ENCODE results near the gene PRUNE1.

The PRUNE1 gene

DNA sequence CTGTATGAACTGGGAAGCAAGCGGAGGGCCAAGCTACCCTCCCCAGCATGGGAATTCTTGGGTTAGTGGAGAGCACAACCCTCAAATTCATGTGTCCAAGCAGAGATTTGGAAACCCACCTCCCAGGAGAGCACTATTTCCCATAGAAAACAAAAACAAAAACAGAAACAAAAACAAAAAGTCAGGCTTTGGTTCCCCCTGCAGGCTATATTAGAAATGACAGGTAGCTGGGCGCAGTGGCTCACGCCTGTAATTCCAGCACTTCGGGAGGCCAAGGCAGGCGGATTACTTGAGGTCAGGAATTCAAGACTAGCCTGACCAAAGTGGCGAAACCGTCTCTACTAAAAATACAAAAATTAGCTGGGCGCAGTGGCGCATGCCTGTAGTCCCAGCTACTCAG lies 12.4 kb upstream of the PRUNE1 start:
- H3K27ac ChIP-seq (ENCODE audit: poor library complexity, severe bottlenecking), result no peak overlapping the region
- H3K36me3 ChIP-seq (ENCODE audit: low read depth), result peaks cover 5% of the 10 kb centered on the region; the same call in 1 of the 2 replicates
- H3K4me1 ChIP-seq (ENCODE audit: insufficient read depth, poor library complexity, severe bottlenecking), result no peaks in the 10 kb centered on the region
- H3K27me3 ChIP-seq (ENCODE audit: insufficient read depth, poor library complexity, severe bottlenecking), result no peaks in the 10 kb centered on the region
- H3K9me3 ChIP-seq (ENCODE audit: severe bottlenecking), result no peaks in the 10 kb centered on the region
- TF ChIP-seq, protein P1, sequence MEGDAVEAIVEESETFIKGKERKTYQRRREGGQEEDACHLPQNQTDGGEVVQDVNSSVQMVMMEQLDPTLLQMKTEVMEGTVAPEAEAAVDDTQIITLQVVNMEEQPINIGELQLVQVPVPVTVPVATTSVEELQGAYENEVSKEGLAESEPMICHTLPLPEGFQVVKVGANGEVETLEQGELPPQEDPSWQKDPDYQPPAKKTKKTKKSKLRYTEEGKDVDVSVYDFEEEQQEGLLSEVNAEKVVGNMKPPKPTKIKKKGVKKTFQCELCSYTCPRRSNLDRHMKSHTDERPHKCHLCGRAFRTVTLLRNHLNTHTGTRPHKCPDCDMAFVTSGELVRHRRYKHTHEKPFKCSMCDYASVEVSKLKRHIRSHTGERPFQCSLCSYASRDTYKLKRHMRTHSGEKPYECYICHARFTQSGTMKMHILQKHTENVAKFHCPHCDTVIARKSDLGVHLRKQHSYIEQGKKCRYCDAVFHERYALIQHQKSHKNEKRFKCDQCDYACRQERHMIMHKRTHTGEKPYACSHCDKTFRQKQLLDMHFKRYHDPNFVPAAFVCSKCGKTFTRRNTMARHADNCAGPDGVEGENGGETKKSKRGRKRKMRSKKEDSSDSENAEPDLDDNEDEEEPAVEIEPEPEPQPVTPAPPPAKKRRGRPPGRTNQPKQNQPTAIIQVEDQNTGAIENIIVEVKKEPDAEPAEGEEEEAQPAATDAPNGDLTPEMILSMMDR (IDR thresholded peaks at IDR 0.05; ENCODE audit: poor library complexity, severe bottlenecking), result peak; percentile 78
- ATAC-seq (ENCODE audit: low read depth), result 0 out of 3 replicates have a peak, but pooled peaks have one; percentile 36
- H3K4me3 ChIP-seq (ENCODE audit: severe bottlenecking), result no peak overlapping the region
- no peak for DNase-seq (ENCODE audit: low spot score)

DNA sequence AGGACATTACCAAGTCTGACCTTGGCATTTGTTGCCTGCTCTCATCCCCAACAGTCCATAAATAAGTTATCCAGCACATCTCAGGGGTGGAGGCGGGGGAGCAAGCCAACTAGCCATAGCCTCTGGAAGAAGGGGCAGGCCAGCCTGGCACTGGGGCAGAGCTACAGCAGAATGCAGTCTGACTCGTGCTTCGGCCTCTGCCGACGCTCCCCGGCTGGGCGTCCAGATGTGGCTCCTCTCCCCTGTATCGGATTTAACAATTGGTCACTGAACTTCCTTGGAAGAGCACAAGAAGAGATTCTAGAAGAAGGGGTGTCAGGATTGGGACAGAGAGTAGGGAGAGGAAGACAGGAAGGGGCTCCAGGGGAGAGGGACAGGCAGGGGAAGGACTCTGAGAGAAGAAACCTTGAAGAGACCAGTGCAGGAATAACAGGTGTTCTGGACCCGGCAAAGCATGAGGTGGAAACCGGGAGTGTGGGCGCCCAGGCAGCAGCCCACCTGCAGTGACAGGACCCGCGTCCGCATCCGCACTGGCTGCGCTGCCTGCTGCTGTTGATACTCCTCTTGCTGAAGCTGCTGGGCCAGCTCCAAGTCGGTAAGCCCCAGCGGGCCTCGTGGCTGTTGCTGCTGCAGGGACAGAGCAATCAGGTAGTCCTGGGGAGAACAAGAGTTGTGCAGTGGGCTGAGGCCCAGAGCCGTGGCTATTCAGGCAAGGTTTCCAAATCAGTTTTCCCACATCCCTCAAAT lies 10.9 kb upstream of the PRUNE1 start:
- H3K4me3 ChIP-seq (ENCODE audit: severe bottlenecking), result no peak overlapping the region
- no peak overlapping the region for H3K27ac ChIP-seq (ENCODE audit: poor library complexity, severe bottlenecking)
- H3K4me1 ChIP-seq (ENCODE audit: insufficient read depth, poor library complexity, severe bottlenecking), result no peaks in the 10 kb centered on the region
- H3K27me3 ChIP-seq (ENCODE audit: insufficient read depth, poor library complexity, severe bottlenecking), result no peaks in the 10 kb centered on the region
- TF ChIP-seq, protein P1 (IDR thresholded peaks at IDR 0.05; ENCODE audit: poor library complexity, severe bottlenecking), result no peak
- no peaks in the 10 kb centered on the region for H3K9me3 ChIP-seq (ENCODE audit: severe bottlenecking)
- peaks cover 5% of the 10 kb centered on the region; the same call in 1 of the 2 replicates for H3K36me3 ChIP-seq (ENCODE audit: low read depth)
- ATAC-seq (ENCODE audit: low read depth) (no peak), DNase-seq (ENCODE audit: low spot score) (no peak)

DNA sequence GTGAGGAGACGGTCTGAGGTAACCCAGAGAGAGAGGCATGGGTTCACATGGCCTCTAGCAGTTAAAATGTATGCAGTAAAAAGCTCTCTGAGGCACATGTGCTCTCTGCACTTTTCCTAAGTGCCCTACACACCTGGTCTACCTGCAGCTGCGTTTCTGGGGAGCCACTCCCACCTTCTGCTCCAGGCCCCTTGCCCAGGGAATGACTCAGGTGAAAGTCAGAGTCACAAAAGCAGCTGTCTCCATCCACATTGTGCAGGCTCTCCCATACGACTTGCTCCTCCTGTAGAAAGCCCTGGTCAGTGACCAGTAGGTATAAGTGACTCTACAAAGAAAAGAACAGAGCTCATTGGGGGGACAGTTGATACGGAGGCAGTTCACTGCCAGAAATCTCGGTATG lies 10.3 kb upstream of the PRUNE1 start:
- H3K27ac ChIP-seq (ENCODE audit: poor library complexity, severe bottlenecking), result no peak overlapping the region
- H3K4me1 ChIP-seq (ENCODE audit: insufficient read depth, poor library complexity, severe bottlenecking), result no peaks in the 10 kb centered on the region
- H3K4me3 ChIP-seq (ENCODE audit: severe bottlenecking), result no peak overlapping the region
- no peak for DNase-seq (ENCODE audit: low spot score)
- TF ChIP-seq, protein P1 (IDR thresholded peaks at IDR 0.05; ENCODE audit: poor library complexity, severe bottlenecking), result no peak
- H3K9me3 ChIP-seq (ENCODE audit: severe bottlenecking), result no peaks in the 10 kb centered on the region
- H3K27me3 ChIP-seq (ENCODE audit: insufficient read depth, poor library complexity, severe bottlenecking), result no peaks in the 10 kb centered on the region
- peak; percentile 48 for ATAC-seq (ENCODE audit: low read depth)
- peaks cover 5% of the 10 kb centered on the region; the same call in 1 of the 2 replicates for H3K36me3 ChIP-seq (ENCODE audit: low read depth)

DNA sequence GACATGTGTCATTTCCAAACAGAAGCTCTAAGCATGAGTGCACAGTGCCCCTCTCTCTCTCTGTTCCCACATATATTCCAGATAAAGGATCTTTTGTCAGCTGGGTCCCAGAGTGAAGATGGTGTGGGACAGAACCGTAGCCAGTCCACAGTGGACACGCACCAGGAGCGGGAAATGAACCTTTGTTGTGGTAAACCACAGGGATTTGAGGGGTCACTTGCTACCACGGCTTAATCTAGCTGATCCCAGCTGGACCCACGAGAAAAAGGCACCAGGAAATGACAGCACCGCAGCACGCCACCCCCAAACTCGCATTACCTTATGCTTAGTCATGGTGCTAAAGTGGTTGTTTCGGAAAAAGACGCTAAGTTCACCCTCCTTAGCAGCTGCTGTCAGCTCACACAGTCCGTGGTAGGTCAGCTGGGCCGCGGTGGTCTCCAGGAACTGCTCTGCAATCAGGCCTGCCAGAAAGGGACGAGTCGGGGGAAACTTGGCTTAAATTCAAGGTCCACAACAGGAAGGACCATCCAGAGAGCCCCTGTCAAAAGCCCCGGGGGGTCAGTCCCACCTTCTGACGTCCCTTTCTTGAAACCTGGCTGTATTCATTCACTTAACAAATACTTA lies 9.1 kb upstream of the PRUNE1 start:
- H3K9me3 ChIP-seq (ENCODE audit: severe bottlenecking), result no peaks in the 10 kb centered on the region
- peaks cover 3% of the 10 kb centered on the region for H3K4me1 ChIP-seq (ENCODE audit: insufficient read depth, poor library complexity, severe bottlenecking)
- H3K4me3 ChIP-seq (ENCODE audit: severe bottlenecking), result no peak overlapping the region
- no peak for DNase-seq (ENCODE audit: low spot score)
- H3K36me3 ChIP-seq (ENCODE audit: low read depth), result peaks cover 5% of the 10 kb centered on the region; the same call in 1 of the 2 replicates
- ATAC-seq (ENCODE audit: low read depth), result no peak
- H3K27ac ChIP-seq (ENCODE audit: poor library complexity, severe bottlenecking), result no peak overlapping the region
- TF ChIP-seq, protein P1 (IDR thresholded peaks at IDR 0.05; ENCODE audit: poor library complexity, severe bottlenecking), result no peak
- H3K27me3 ChIP-seq (ENCODE audit: insufficient read depth, poor library complexity, severe bottlenecking), result no peaks in the 10 kb centered on the region

DNA sequence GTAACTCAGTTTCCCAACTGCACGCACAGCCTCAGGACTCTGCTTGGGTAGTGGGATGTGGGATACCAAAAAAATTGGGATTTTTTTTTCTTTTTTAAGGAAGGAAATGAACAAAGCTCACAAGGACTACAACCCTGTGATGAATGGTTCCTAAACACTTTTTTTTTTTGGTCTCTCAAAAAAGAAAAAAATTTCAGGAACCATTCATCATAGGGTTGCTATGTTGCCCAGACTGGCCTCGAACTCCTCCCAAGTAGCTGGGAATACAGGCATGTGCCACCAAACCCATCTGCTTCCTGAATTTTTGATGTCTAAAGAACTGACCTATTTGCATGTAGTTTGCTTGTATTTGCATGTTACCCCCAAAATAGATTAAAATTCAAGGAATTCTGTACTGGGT lies 8.3 kb upstream of the PRUNE1 start:
- DNase-seq (ENCODE audit: low spot score), result no peak
- Histone ChIP-seq H3K27me3 (ENCODE audit: insufficient read depth, poor library complexity, severe bottlenecking) (no peaks in the 10 kb centered on the region), H3K9me3 (ENCODE audit: severe bottlenecking) (no peaks in the 10 kb centered on the region), H3K36me3 (ENCODE audit: low read depth) (peaks cover 5% of the 10 kb centered on the region; the same call in 1 of the 2 replicates), H3K27ac (ENCODE audit: poor library complexity, severe bottlenecking) (no peak overlapping the region), H3K4me3 (ENCODE audit: severe bottlenecking) (no peak overlapping the region), H3K4me1 (ENCODE audit: insufficient read depth, poor library complexity, severe bottlenecking) (peaks cover 9% of the 10 kb centered on the region)
- TF ChIP-seq, protein P1 (IDR thresholded peaks at IDR 0.05; ENCODE audit: poor library complexity, severe bottlenecking), result no peak
- ATAC-seq (ENCODE audit: low read depth), result no peak
